Uterus (tissue), 2 donors: ENCODE measurements around the gene FOSB.

Experiments
- CTCF ChIP-seq, 4 experiments: fragments of 200-600 bp in 2 of 4; fragments of 450-650 bp in 2 of 4; sonication (generic) in 2 of 4; IDR thresholded peaks; one replicate each; pipeline ENCODE4 v1.5.1; 2016 to 2019; ENCODE audit warnings: antibody characterized with exemption in 4 of 4, mild to moderate bottlenecking in 2 of 4, moderate library complexity in 1 of 4
- POLR2A ChIP-seq, 2 donors: fragments of 450-650 bp; IDR thresholded peaks; one replicate each; pipeline ENCODE4 v1.6.1; 2016; ENCODE audit warnings: antibody characterized with exemption in 2 of 2, mild to moderate bottlenecking in 1 of 2, moderate library complexity in 1 of 2

- no peak for TF ChIP-seq CTCF (IDR thresholded peaks at IDR 0.05)
- no peak for TF ChIP-seq POLR2A (IDR thresholded peaks at IDR 0.05)
Measured at GRCh38 chr19:45423033-45423588, 44.7 kb upstream of the FOSB start.
